BJ (cell line): ENCODE data around the gene PTPRU. TPM values are rescaled to one million over a fixed set of nuclear protein-coding genes. Genes with fewer than 3 reads are reported as not detected.

Experiments used
- CTCF ChIA-PET: fragments of 350-600 bp; formaldehyde crosslinking; extraction: SDS; loops from one replicate; lab custom pipeline; 2021; ENCODE audit warnings: antibody characterized with exemption, inconsistent platforms; lab: Yijun Ruan, JAX
- POLR2A ChIA-PET: fragments of 300-600 bp; sonication (Branson Sonifier 250); formaldehyde crosslinking; extraction: SDS; loops from one replicate; lab custom pipeline; 2021; ENCODE audit warnings: antibody characterized with exemption; lab: Charles Lee
- DNase-seq: peaks from one replicate; pipeline ENCODE4 v3.0.0-alpha.2; 2011; ENCODE audit warnings: low read depth
- H3K27me3 ChIP-seq: 2 replicates; pipeline ENCODE4 v1.6.0; 2011; ENCODE audit warnings: low read length; ENCODE audit not compliant: control insufficient read depth, insufficient read depth
- H3K36me3 ChIP-seq: 2 replicates; pipeline ENCODE4 v1.5.1; 2011; ENCODE audit warnings: low read length; ENCODE audit not compliant: control insufficient read depth, insufficient read depth
- H3K4me3 ChIP-seq: 2 replicates; pipeline ENCODE4 v1.5.1; 2011; ENCODE audit warnings: low read depth, mild to moderate bottlenecking, control low read depth, low read length
- polyA plus RNA-seq: library from polyadenylated mRNA; depleted of rRNA; stranded (reverse); fragments of >200 nt; gene quantifications from 2 replicates; pipeline ENCODE4 v1.2.3, GENCODE V29; 2011
- TF ChIP-seq, protein P1 (sequence below): IDR thresholded peaks from 2 replicates; pipeline ENCODE4 v1.5.1; 2011; ENCODE audit warnings: low read depth, mild to moderate bottlenecking, control low read depth, inconsistent platforms, low read length, moderate library complexity; ENCODE audit not compliant: insufficient read depth

The PTPRU gene
- polyA plus RNA-seq, 1 experiment: 19.8 TPM

GRCh38 chr1:29315876-29316275 lies 79.6 kb downstream of the PTPRU start:
- ChIA-PET POLR2A (no interaction called here), CTCF (no interaction called here)
- H3K27me3 ChIP-seq: no peaks in the 10 kb centered on the region
- DNase-seq: no peak
- no peak overlapping the region for H3K4me3 ChIP-seq
- TF ChIP-seq, protein P1, sequence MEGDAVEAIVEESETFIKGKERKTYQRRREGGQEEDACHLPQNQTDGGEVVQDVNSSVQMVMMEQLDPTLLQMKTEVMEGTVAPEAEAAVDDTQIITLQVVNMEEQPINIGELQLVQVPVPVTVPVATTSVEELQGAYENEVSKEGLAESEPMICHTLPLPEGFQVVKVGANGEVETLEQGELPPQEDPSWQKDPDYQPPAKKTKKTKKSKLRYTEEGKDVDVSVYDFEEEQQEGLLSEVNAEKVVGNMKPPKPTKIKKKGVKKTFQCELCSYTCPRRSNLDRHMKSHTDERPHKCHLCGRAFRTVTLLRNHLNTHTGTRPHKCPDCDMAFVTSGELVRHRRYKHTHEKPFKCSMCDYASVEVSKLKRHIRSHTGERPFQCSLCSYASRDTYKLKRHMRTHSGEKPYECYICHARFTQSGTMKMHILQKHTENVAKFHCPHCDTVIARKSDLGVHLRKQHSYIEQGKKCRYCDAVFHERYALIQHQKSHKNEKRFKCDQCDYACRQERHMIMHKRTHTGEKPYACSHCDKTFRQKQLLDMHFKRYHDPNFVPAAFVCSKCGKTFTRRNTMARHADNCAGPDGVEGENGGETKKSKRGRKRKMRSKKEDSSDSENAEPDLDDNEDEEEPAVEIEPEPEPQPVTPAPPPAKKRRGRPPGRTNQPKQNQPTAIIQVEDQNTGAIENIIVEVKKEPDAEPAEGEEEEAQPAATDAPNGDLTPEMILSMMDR: no peak
- H3K36me3 ChIP-seq: peaks cover 17% of the 10 kb centered on the region

- ChIA-PET POLR2A (no interaction called here), CTCF (interaction anchor here (1.1 kb wide), 1 partner anchor 15 kb away, joined by 4 read pairs; no protein-coding TSS in a partner anchor)
- Histone ChIP-seq H3K36me3 (peaks cover 18% of the 10 kb centered on the region), H3K4me3 (no peak overlapping the region), H3K27me3 (no peaks in the 10 kb centered on the region)
- no peak for DNase-seq
- TF ChIP-seq, protein P1: no peak
These were observed 81.0 kb downstream of the PTPRU start for GRCh38 chr1:29317063-29317915.

DNA sequence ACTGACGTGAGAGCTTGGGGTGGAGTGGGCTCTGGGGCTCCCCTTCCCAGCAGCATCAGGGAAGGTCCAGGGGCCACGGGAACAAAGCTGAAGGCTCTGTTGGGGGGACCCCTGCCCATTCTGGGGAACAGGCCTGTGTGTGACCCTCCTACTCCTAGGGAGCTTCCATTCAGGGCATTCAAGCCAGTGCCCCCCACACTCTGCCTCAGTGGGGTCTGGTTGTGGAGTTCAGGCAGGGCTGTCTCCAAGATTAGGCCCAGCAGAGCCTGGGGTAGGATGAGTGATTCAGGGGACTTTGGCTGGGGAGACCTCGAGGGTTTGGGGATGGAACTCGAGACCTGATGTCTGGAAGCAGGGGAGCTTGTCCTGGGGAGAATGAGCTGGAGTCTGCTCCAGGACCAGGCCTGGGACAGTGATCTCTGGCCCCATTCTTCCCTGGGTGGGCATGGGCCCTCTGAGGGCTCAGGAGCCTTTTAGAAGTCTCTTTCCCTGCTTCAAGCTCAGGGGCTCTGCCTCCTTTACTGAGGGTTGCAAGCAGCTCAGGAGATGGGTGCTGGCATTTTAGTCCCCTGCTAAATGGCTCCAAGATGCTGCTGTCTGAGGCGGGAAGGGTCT lies 81.7 kb downstream of the PTPRU start:
- Histone ChIP-seq H3K36me3 (peaks cover 18% of the 10 kb centered on the region), H3K4me3 (no peak overlapping the region), H3K27me3 (no peaks in the 10 kb centered on the region)
- TF ChIP-seq, protein P1: no peak
- POLR2A ChIA-PET: no interaction called here
- CTCF ChIA-PET: no interaction called here
- DNase-seq: no peak

DNA sequence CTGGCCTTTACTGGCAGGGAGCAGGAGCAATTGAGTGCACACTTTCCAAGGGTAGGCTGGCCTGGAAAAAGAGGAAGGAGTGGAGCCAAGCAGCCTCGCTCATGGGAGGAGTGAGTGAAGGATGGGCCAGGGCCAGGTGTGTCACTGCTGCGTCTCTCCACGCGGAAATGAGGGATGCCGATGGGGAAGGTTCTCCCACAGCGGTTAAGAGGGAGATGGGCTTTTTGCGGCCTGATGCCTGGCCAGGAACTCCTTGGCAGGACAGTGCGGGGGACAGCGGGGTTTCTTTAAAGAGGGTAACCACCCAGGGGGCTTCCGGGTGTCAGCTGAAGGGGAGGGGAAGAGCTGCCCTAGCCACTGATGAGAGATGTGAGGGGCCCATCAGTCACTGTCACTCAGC lies 82.4 kb downstream of the PTPRU start:
- peaks cover 19% of the 10 kb centered on the region for H3K36me3 ChIP-seq
- H3K27me3 ChIP-seq: no peaks in the 10 kb centered on the region
- ChIA-PET POLR2A (no interaction called here), CTCF (no interaction called here)
- TF ChIP-seq, protein P1: no peak
- no peak for DNase-seq
- H3K4me3 ChIP-seq: no peak overlapping the region
